Uterus (tissue), 2 donors: ENCODE measurements around the gene FAR2.

ENCODE experiments used
- POLR2A ChIP-seq, 2 donors: fragments of 450-650 bp; IDR thresholded peaks; one replicate each; pipeline ENCODE4 v1.6.1; 2016; ENCODE audit warnings: antibody characterized with exemption in 2 of 2, mild to moderate bottlenecking in 1 of 2, moderate library complexity in 1 of 2
- TF ChIP-seq, protein P1 (sequence below), 4 experiments: fragments of 200-600 bp in 2 of 4; fragments of 450-650 bp in 2 of 4; sonication (generic) in 2 of 4; IDR thresholded peaks; one replicate each; pipeline ENCODE4 v1.5.1; 2016 to 2019; ENCODE audit warnings: antibody characterized with exemption in 4 of 4, mild to moderate bottlenecking in 2 of 4, moderate library complexity in 1 of 4

DNA sequence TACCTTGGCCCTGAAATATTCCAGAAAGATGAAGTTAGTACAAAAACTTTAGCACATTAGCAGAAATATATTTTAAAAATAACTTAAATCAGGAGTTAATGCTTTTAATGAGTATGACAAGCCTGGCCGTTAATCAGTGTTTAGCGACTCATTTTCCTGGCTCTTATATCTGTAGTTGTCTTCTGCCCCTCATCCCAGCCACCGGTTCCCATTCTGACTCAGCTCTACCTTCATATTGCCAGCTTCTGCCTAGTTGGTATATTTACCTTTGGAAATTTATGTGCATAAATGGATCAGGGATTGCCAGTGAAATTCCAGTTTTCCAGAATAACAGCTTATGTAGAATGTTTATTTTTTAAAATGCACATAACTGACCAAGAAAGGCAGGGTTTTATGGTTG, 152.0 kb downstream of the FAR2 start:
- TF ChIP-seq, protein P1, sequence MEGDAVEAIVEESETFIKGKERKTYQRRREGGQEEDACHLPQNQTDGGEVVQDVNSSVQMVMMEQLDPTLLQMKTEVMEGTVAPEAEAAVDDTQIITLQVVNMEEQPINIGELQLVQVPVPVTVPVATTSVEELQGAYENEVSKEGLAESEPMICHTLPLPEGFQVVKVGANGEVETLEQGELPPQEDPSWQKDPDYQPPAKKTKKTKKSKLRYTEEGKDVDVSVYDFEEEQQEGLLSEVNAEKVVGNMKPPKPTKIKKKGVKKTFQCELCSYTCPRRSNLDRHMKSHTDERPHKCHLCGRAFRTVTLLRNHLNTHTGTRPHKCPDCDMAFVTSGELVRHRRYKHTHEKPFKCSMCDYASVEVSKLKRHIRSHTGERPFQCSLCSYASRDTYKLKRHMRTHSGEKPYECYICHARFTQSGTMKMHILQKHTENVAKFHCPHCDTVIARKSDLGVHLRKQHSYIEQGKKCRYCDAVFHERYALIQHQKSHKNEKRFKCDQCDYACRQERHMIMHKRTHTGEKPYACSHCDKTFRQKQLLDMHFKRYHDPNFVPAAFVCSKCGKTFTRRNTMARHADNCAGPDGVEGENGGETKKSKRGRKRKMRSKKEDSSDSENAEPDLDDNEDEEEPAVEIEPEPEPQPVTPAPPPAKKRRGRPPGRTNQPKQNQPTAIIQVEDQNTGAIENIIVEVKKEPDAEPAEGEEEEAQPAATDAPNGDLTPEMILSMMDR (IDR thresholded peaks at IDR 0.05): no peak
- no peak for TF ChIP-seq POLR2A (IDR thresholded peaks at IDR 0.05)
